Muscle of arm (tissue), 12 donors: ENCODE data around the gene TCTN2. TPM values are rescaled to one million over a fixed set of nuclear protein-coding genes. Genes with fewer than 3 reads are reported as not detected.

Experiments
- DNase-seq: peaks from one replicate; pipeline ENCODE4 v3.0.0-alpha.2; 2013
- polyA plus RNA-seq, 12 donors: library from polyadenylated mRNA; unstranded; fragments of 120-200 nt; gene quantifications; one replicate each; pipeline ENCODE4 v1.2.1, GENCODE V29; 2013; ENCODE audit not compliant: insufficient read length in 12 of 12

The TCTN2 gene
- polyA plus RNA-seq, 12 donors, result 6.1 to 15.2 (median 8.2) TPM; not detected in 1

DNA sequence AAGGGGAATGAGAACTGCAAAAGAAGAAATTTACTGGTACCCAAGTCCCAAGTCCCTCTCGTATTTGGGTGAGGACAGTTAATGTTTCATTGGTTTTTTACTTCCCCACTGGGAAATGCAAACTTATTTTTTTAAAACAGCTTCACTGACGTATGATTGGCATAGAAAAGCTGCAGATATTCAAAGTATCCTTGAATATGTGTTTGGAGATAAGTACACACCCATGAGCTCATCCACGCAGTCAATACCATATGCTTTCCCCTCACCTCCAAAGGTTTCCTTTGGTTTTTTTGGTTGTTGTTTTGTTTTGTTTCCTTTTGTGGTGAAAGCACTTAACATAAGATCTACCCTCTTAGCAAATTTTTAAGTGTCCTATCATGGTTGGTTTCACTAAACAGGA is 13.1 kb downstream of the TCTN2 start:
- no peak for DNase-seq

DNA sequence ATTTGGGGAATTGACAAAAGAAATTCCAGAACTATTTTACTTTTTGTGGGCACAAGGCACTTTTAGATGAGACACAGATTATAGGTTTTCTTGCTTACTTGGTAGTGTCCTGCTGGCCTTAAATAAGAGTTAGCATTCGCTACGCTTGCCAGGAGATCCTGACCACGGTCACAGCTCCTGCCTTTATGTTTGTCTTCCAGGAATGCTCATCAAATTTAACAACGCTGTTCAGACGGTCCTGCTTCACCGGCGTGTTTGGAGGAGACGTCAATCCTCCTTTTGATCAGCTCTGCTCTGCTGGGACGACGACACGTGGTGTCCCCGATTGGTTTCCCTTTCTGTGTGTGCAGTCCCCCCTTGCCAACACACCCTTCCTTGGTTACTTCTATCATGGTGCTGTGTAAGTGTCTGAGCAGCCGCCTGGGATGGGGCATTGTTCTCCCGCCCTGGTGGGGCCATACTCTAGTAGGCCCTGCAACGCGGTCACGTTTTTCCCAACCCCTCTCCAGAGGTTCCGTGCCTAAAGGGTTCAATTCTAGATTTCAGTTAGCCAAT is 15.8 kb downstream of the TCTN2 start:
- DNase-seq, result no peak

DNA sequence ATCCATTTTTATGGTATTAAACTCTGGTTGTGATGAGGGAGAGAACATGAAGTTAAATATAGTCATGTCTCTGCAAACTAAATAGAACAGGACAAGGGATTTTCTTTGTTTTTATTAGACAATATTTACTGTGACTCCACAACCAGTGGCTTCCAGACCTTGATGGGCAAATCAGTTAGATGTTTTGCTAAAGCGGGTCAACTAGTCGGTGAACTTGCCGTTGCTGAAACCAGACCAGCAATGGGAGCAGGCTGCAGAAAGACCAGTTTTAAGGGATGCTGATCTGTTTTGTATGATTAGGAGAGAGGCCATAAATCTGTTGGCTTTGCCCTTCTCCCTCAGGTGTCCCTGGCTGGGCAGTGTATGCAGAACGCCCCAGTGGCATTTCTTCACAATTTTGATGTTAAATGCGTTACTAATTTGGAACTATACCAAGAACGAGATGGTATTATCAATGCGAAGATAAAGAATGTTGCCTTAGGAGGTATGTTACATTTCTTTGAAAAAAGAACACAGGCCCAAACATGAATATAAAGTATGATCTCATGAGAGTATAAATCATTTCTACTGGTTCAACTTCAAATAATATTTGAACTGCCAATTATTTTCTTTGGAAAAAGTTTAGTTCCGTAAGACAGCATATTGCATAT is 19.4 kb downstream of the TCTN2 start:
- DNase-seq, result no peak

DNA sequence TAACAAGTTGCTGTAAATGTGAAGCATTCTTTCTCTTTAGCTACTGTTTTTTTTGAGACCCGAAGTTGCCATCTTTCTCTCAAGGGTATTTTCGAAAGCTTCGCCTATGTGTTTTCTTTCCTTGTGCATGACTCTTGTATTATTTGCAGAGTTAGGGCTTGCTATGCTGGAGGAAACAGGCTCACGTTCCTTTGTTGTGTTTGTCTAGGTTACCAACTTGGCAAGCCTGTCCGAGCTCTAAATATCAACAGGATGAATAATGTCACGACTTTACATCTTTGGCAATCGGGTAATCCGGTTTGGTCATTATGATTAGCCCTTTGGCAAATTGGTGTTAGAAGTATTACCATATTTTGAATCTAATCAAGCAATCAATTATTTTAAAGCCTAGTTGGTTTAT is 25.3 kb downstream of the TCTN2 start:
- no peak for DNase-seq

DNA sequence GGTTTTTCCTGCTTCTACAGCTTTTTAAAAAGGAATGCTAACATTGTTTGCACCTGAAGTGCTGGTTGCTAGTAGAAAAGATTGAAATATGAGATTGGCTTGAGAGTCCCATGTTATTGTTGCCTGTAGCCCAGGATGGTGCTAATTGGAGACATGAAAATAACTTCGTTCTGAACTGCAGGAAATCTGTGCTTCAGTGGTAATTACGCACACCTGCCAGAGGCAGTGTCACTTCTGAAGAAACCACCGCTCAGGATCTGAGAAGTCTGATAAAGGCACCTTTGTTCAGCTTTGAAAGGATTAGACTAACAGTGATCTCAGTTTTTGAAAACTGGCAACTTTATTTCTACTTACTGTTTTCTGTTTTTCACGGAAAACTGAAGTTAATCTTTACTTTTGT is 25.7 kb downstream of the TCTN2 start:
- DNase-seq, result no peak

DNA sequence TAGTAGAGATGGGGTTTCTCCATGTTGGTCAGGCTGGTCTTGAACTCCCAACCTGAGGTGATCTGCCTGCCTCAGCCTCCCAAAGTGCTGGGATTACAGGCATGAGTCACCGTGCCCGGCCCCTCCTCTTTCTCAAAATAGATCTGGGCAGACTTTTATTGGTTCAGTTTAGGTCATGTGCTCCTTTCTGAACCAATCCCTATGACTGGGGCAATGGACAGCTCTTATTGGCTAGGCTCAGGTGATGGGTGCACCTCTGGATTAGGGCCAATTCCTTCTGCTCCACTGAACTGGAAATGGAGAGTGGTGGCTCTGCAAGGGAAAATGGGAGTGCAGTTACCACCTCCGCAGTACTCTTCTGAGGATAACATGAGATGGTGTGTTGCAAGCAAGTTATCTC is 35.0 kb downstream of the TCTN2 start:
- DNase-seq, result no peak

DNA sequence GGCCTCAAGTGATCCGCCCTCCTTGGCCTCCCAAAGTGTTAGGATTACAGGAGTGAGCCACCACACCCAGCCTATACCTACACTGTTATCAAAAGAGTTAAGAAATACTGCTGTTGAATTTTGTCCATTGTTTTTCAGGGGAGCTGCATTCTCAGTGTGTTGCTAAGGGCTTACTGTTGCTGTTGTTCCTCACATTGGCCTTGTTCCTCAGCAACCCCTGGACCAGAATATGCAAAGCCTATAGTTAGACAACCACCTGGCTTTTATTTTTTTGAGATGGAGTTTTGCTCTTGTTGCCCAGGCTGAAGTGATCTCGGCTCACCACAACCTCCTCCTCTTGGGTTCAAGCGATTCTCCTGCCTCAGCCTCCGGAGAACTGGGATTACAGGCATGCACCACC is 36.6 kb downstream of the TCTN2 start:
- no peak for DNase-seq

DNA sequence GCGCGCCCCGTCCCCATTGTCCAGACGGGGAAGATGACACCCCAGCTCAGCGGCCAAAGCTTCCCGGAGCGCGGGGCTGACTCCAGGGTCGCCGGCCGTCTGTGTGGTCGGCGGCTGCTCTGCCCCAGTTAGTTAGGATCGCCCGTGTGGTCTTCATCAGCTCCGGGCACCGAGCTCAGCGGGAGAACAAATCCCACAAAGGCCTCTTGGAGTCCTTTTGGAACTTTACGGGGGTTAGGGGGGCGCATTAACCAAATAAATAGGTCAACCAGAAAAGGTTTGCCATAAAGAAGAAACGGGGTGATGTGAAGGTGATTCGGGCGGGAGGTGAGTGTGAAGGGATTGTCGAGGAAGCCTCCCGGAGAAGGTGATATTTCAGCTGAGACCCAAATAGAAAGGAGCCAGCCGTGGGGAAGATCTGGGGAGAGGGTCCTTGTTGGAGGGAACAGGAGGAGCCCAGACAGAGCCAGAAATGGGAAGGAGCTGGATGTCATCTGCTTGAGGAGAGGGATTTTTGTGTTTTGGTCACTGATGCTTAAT is 41.9 kb downstream of the TCTN2 start:
- DNase-seq, result no peak

DNA sequence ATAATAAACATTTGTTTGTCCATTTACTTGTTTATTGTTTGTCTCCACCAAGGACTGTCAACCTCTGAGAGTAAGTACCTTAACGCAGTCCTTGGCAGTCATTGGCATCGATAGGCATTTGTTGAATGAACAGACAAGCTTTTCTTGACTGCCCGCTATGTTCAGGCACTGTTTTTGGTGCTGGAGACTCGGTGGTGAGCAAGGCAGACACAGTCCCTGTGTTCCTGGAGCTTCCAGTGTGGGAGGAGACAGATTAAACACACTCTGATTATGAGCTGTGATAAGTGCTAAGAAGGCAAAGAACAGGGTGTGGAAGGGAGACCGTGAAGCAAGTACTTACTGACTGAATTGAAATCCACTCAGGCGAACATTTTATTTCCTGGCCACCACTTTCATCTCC is 42.5 kb downstream of the TCTN2 start:
- DNase-seq, result no peak

- DNase-seq, result no peak
Measured at GRCh38 chr12:123713823-123714585, 43.1 kb downstream of the TCTN2 start.

DNA sequence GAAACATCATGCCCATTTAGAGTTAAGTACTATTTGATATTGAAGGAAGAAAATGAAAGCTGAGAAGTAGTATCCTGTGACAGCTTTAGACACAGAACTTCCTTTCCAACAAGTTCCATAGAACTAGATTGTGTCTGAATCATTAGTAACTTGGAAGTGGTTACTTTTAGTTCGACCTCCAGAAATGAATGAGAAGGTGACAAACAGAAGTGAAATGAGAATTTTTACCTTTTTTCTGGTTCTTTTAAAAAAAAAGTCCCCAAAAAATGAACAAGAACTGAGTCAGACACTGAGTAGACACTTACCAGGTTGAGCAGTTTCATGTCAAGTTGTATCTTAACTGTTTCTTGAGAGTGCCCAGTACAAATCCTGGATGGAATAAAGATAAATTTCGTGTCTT is 44.3 kb downstream of the TCTN2 start:
- DNase-seq, result no peak

GRCh38 chr12:123717350-123717749 is 46.4 kb downstream of the TCTN2 start:
- DNase-seq, result no peak

DNA sequence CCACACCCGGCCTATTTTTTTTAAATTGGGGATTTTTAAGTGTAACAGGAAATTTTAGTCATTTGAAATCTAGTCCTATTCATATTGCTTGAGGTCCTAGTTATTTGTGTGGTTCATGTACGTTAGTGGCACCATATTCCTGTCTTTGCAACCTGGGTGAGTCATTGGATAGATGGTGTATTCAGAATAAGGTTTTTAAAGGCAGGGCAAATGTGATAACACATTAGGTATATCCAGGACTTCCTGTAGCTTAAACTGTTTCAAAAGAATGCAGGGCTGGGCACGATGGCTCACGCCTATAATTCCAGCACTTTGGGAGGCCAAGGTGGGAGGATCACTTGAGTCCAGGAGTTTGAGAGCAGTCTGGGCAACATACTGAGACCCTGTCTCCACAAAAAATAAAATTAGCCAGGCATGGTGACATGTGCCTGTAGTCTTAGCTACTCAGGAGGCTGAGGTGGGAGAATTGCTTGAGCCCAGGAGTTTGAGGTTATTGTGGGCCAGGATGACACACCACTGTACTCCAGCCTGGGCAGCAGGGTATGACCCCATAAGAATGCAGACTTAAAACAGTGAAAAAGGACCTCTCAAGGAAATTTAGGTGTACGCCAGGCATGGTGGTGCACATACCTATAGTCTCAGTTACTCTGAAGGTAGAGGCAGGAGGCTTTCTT is 49.4 kb downstream of the TCTN2 start:
- no peak for DNase-seq

- DNase-seq, result no peak
Measured at GRCh38 chr12:123721245-123721644, 50.3 kb downstream of the TCTN2 start.

- no peak for DNase-seq
Measured at GRCh38 chr12:123723011-123723410, 52.1 kb downstream of the TCTN2 start.

DNA sequence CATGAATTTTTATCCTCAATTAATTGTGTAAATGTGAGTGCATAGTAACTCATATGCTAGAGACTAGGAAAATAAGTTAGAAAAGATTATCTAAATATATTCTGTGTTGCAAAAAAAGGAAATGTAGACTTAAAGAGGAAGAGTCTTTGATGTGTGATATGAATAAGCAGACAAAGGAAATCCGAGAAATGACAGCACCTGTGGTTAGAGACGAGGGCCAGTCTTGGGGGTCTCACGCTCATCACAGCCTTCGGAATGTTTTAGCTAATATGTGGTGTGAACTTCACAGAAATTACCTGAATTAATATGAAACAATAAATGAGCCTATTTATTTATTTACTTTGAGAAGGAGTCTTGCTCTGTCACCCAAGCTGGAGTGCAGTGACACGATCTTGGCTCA is 52.9 kb downstream of the TCTN2 start:
- no peak for DNase-seq

- no peak for DNase-seq
Measured at GRCh38 chr12:123726244-123726643, 55.3 kb downstream of the TCTN2 start.

DNA sequence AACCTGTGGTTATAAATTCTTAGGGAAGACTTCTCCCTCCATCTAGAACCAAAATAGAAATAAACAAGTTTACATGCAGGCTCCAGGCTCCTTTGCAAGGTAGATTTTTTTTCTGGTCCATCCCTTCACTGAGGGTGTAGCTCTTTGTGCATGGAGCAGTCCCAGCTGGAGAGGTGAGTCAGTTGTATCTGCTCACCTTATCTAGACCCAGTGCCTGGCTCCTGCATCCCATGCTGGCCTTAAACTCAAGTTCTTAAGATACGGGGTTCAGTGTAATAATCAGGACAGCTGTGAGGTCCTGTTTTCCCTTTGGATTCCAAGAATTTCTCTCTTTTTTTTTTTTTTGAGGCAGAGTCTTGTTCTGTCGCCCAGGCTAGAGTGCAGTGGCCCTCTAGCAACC is 56.0 kb downstream of the TCTN2 start:
- no peak for DNase-seq

DNA sequence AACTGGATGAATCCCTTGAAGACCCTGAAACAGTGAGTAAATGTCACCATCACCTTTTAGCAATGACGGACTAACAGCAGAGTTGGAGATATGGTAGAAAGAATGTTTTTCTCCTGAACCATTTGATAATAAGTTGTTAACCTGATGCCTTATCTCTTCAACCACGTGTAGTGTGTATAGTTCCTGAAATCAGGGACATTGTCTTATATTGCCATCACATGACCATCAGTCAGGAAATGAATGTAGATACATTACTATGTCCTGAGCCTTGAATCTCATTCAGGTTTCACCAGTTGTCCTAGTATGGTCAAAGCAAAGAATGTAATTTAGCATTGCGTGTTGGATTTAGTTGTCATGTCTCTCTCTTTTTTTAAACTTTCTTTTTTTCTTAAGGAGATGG is 57.0 kb downstream of the TCTN2 start:
- DNase-seq, result no peak

- no peak for DNase-seq
Measured at GRCh38 chr12:123731596-123731995, 60.7 kb downstream of the TCTN2 start.

- DNase-seq, result no peak
Measured at GRCh38 chr12:123732251-123732650, 61.3 kb downstream of the TCTN2 start.

DNA sequence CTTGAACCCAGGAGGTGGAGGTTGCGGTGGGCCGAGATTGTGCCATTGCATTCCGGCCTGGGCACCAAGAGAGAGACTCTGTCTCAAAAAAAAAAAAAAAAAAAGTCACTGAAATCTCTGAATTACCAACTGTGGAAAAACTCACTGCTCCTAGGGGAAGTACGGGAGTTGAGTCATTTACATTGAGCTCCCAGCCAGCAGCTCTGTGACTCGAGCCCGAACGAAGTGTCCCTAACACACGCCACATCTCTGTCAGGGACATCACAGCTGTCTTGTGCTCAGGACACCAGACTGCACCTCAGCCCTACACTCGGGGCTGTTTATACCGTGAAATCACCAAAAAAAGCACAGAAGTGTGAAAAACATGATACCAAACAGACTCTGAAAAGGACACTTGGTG is 62.3 kb downstream of the TCTN2 start:
- no peak for DNase-seq

DNA sequence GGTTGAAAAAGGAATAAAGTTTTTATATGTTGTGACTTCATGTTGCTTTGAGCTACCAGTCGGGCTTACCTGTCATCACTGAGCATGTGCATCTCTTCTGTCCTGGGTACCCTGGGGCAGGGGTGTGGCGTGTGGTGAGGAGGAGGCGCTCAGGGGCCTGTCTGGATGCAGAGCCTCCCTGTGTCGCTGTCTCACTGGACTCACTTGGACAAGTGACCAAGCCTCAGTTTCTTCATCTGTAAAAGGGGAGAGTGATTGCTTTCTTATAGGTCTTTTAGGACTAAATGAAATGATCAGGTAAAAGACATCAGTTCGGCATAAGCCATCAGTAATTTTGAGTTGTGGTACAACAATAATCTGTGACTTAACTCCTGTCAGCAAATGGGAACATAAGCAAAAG is 63.4 kb downstream of the TCTN2 start:
- no peak for DNase-seq
